Endothelial cell of umbilical vein (primary cell): ENCODE measurements around the gene C9orf78. TPM values are rescaled to one million over a fixed set of nuclear protein-coding genes. Genes with fewer than 3 reads are reported as not detected.

Experiments used
- BruUV-seq: library from RNA; stranded (reverse); fragments of 400-500 nt; replicated peaks from 2 replicates; lab custom pipeline; 2021; lab: Mats Ljungman, UMichigan
- CTCF ChIA-PET: fragments of 300-600, 350-600 bp; sonication (Branson Sonifier 250); formaldehyde crosslinking; loops from one replicate; lab custom pipeline; 2021; ENCODE audit warnings: antibody characterized with exemption, inconsistent platforms; lab: Charles Lee
- POLR2A ChIA-PET: fragments of 300-600, 350-600 bp; sonication (Branson Sonifier 250); formaldehyde crosslinking; loops from one replicate; lab custom pipeline; 2021; ENCODE audit warnings: antibody characterized with exemption, inconsistent platforms; lab: Charles Lee
- DNase-seq: peaks from one replicate; pipeline ENCODE4 v3.0.0-alpha.2; 2011; ENCODE audit warnings: low read depth, low spot score
- FAIRE-seq: peaks from 2 replicates; lab custom pipeline; 2011; peaks lifted over from hg19 to GRCh38; lab: Jason Lieb, UNC
- H2AFZ ChIP-seq: 2 replicates; pipeline ENCODE4 v1.6.0; 2012; ENCODE audit warnings: low read depth, low read length, control low read depth, inconsistent platforms
- H3K27ac ChIP-seq: 2 replicates; pipeline ENCODE4 v1.5.1; 2011; ENCODE audit warnings: low read depth, mild to moderate bottlenecking, control low read depth, low read length, moderate library complexity; ENCODE audit not compliant: insufficient read depth
- H3K27me3 ChIP-seq, 2 experiments: 2 replicates each; pipeline versions ENCODE4 v1.6.0 to v1.6.1; 2011; ENCODE audit warnings: low read length in 2 of 2, mixed read lengths in 1 of 2; ENCODE audit not compliant: control insufficient read depth in 2 of 2, insufficient read depth in 2 of 2
- H3K36me3 ChIP-seq, 2 experiments: 2 replicates in 1 of 2; 3 replicates in 1 of 2; pipeline ENCODE4 v1.5.1; 2011; ENCODE audit warnings: low read length in 2 of 2, mild to moderate bottlenecking in 1 of 2, moderate library complexity in 1 of 2; ENCODE audit not compliant: control insufficient read depth in 2 of 2, insufficient read depth in 2 of 2; ENCODE audit errors: extremely low read depth in 1 of 2
- H3K4me1 ChIP-seq: 3 replicates; pipeline ENCODE4 v1.5.1; 2011; ENCODE audit warnings: mild to moderate bottlenecking, low read length; ENCODE audit not compliant: control insufficient read depth, insufficient read depth; ENCODE audit errors: extremely low read depth
- H3K4me2 ChIP-seq: 2 replicates; pipeline ENCODE4 v1.6.1; 2011; ENCODE audit warnings: low read length, control low read depth, mixed read lengths; ENCODE audit not compliant: insufficient read depth
- H3K4me3 ChIP-seq, 3 experiments: fragments of 200-600 bp in 1 of 3; sonication (generic), shearing (Covaris generic) in 1 of 3; replicated peaks in 1 of 3; 2 replicates each; pipeline ENCODE4 v1.5.1; 2011 to 2016; ENCODE audit warnings: control low read depth in 3 of 3, low read length in 3 of 3, mild to moderate bottlenecking in 2 of 3, inconsistent platforms in 1 of 3, low read depth in 1 of 3, moderate library complexity in 1 of 3; ENCODE audit not compliant: insufficient read depth in 1 of 3
- H3K79me2 ChIP-seq: 2 replicates; pipeline ENCODE4 v1.6.0; 2012; ENCODE audit warnings: low read length, inconsistent platforms; ENCODE audit not compliant: control insufficient read depth, insufficient read depth
- H3K9ac ChIP-seq: replicated peaks from 2 replicates; pipeline ENCODE3; 2011; ENCODE audit warnings: low read length, control low read depth; ENCODE audit not compliant: insufficient read depth; ENCODE audit errors: extremely low read depth
- H3K9me1 ChIP-seq: replicated peaks from 3 replicates; pipeline ENCODE4 v1.6.0; 2011; ENCODE audit warnings: mild to moderate bottlenecking, low read length; ENCODE audit not compliant: control insufficient read depth, insufficient read depth; ENCODE audit errors: extremely low read depth
- H3K9me3 ChIP-seq: replicated peaks from 2 replicates; pipeline ENCODE4 v1.5.1; 2012; ENCODE audit warnings: low read length, inconsistent platforms; ENCODE audit not compliant: control insufficient read depth, insufficient read depth
- H4K20me1 ChIP-seq: replicated peaks from 2 replicates; pipeline ENCODE3; 2011; ENCODE audit warnings: mild to moderate bottlenecking, low read length; ENCODE audit not compliant: control insufficient read depth, insufficient read depth; ENCODE audit errors: extremely low read depth
- CTCF ChIP-seq, 2 donors: IDR thresholded peaks; 1 replicate in 1 of 2; 2 replicates in 1 of 2; pipeline ENCODE4 v1.5.1; 2011; ENCODE audit warnings: low read length in 2 of 2, mild to moderate bottlenecking in 2 of 2, moderate library complexity in 2 of 2, control low read depth in 1 of 2, inconsistent platforms in 1 of 2, low read depth in 1 of 2; ENCODE audit not compliant: insufficient read depth in 1 of 2; ENCODE audit errors: extremely low read depth in 1 of 2
- EZH2 ChIP-seq: IDR thresholded peaks from 2 replicates; pipeline ENCODE4 v1.6.1; 2012; ENCODE audit warnings: borderline replicate concordance, low read depth, mild to moderate bottlenecking, moderate library complexity, low read length, inconsistent platforms; ENCODE audit not compliant: severe bottlenecking
- JUN ChIP-seq: IDR thresholded peaks from 2 replicates; pipeline ENCODE4 v1.6.1; 2011; ENCODE audit warnings: borderline replicate concordance, low read depth; ENCODE audit not compliant: insufficient read length, insufficient read depth
- POLR2A ChIP-seq: IDR thresholded peaks from 2 replicates; pipeline ENCODE4 v1.6.1; 2012; ENCODE audit warnings: low read depth, mild to moderate bottlenecking, control low read depth, low read length
- dilution Hi-C: fragments of 300-500 bp; cut with MboI; formaldehyde crosslinking; loops from one replicate; pipeline ENCODE4 v1.15.0; 2019; ENCODE audit warnings: low sequenced_read_pairs; ENCODE audit not compliant: extremely low pct_ligation_motif_present
- intact Hi-C: fragments of 100-400 bp; cut with micrococcal nuclease; formaldehyde crosslinking; loops from one replicate; pipeline ENCODE4 v1.10.0; 2022
- polyA plus RNA-seq, 4 experiments: library from polyadenylated mRNA; depleted of rRNA in 3 of 4; stranded (reverse) in 3 of 4; unstranded in 1 of 4; fragments of >200 nt; gene quantifications; 2 replicates each; pipeline versions ENCODE4 v1.2.1 to v1.2.3, GENCODE V29; 2011 to 2012; ENCODE audit warnings: missing spikeins in 1 of 4
- total RNA-seq: library from RNA; stranded (reverse); gene quantifications from 2 replicates; pipeline ENCODE4 v1.2.3, GENCODE V29; 2021

Gene C9orf78
- total and polyA plus RNA-seq, 2 donors (not counting 3 experiments of a cell fraction or from before 2014, with no cell fraction given), result 17.9 to 34.6 TPM

DNA sequence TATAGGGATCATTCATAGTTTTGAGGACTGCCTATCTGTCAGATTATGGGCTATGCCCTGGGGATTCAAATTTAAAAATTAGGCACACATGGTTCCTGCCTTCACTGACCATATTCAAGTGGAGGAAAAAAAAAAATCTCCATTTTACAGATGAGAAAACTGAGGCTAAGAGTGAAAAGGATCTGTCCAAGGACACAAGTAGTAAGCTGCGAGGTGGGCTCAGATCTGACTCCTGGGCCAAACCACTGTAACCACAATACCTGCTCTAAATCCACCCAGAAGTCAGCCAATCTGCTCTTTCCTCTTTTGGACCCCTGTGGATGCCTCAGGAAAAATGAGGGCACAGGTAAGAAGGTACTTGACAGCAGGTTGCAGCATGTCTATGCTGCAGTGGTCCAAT lies 8.3 kb downstream of the C9orf78 start:
- intact Hi-C loops, result no loop called here
- Histone ChIP-seq H3K27ac (no peak overlapping the region), H2AFZ (no peak overlapping the region), H3K9me3 (no peaks in the 10 kb centered on the region), H3K9ac (no peak overlapping the region), H3K79me2 (peaks cover 12% of the 10 kb centered on the region), H3K36me3 (peaks cover 13 to 19% of the 10 kb centered on the region in 2 experiments), H3K4me3 (no peak overlapping the region), H4K20me1 (no peaks in the 10 kb centered on the region), H3K9me1 (no peaks in the 10 kb centered on the region), H3K4me1 (peaks cover 7% of the 10 kb centered on the region), H3K4me2 (no peak overlapping the region), H3K27me3 (no peaks in the 10 kb centered on the region)
- FAIRE-seq (no peak), DNase-seq (no peak)
- POLR2A ChIA-PET, result no interaction called here
- no TSS peak for BruUV-seq
- dilution Hi-C loops, result no loop called here
- CTCF ChIA-PET, result no interaction called here
- TF ChIP-seq JUN (no peak), EZH2 (no peak), CTCF (IDR thresholded peaks at IDR 0.05; ENCODE audit: extremely low read depth in 1 of 2, insufficient read depth in 1 of 2, low read depth in 1 of 2, low read length in 2 of 2) (no peak), POLR2A (no peak)

DNA sequence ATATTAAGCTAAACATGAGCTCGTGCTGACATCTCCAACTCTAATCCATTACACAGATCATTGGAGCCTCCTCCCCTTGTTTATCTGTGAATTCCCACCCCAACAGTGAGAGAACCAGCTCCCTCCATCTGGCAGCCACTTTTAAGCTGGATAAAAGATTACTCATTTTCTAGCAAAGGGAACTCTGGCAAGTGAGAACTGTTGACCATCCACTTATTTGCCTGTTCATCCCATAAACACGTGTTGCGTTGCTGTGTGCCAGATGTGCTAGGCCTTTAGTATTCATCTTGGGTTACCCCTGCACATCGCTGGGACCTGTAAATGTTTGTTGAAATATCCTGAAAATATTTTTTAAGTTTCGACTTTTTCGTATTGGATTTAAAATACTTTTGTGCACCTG lies 8.7 kb downstream of the C9orf78 start:
- POLR2A ChIA-PET, result no interaction called here
- Histone ChIP-seq H4K20me1 (no peaks in the 10 kb centered on the region), H3K9me1 (no peaks in the 10 kb centered on the region), H3K9ac (no peak overlapping the region), H3K79me2 (peaks cover 14% of the 10 kb centered on the region), H2AFZ (no peak overlapping the region), H3K4me3 (no peak overlapping the region), H3K9me3 (no peaks in the 10 kb centered on the region), H3K4me1 (peaks cover 7% of the 10 kb centered on the region), H3K27me3 (no peaks in the 10 kb centered on the region), H3K27ac (no peak overlapping the region), H3K36me3 (peaks cover 15 to 21% of the 10 kb centered on the region in 2 experiments), H3K4me2 (no peak overlapping the region)
- no TSS peak for BruUV-seq
- TF ChIP-seq EZH2, result no peak
- FAIRE-seq (no peak), DNase-seq (no peak)
- dilution Hi-C loops, result no loop called here
- CTCF ChIA-PET, result no interaction called here
- intact Hi-C loops, result no loop called here
